GF-D8 (cell line): ENCODE results near the gene HIRA.
"Not testable (repeated sequence)": the region's sequence is repeated elsewhere in the genome, so short reads cannot be mapped to it uniquely, and the experiment has no call there.

ENCODE experiments used
- DNase-seq: peaks from one replicate; lab custom pipeline; 2025; lab: John Stamatoyannopoulos, UW

The HIRA gene

GRCh38 chr22:19440411-19441195 lies 9.1 kb upstream of the HIRA start:
- no peak for DNase-seq

DNA sequence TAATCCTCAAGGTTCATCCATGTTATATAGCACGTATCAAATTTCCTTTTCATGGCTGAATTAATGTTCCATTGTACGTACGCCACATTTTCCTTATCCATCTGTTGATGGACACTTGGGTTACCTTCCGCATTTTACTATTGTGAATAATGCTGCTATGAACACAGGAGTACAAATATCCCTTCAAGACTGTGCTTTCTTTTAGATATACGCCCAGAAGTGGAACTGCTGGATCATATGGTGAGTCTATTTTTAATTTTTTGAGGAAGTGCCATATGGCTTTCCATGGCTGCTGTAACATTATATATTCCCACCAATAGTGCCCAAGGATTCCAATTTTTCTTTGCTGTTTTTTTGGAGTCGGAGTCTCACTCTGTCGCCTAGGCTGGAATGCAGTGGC lies 6.8 kb upstream of the HIRA start:
- DNase-seq: no peak

GRCh38 chr22:19436444-19437161 lies 5.1 kb upstream of the HIRA start:
- not testable (repeated sequence) for DNase-seq

DNA sequence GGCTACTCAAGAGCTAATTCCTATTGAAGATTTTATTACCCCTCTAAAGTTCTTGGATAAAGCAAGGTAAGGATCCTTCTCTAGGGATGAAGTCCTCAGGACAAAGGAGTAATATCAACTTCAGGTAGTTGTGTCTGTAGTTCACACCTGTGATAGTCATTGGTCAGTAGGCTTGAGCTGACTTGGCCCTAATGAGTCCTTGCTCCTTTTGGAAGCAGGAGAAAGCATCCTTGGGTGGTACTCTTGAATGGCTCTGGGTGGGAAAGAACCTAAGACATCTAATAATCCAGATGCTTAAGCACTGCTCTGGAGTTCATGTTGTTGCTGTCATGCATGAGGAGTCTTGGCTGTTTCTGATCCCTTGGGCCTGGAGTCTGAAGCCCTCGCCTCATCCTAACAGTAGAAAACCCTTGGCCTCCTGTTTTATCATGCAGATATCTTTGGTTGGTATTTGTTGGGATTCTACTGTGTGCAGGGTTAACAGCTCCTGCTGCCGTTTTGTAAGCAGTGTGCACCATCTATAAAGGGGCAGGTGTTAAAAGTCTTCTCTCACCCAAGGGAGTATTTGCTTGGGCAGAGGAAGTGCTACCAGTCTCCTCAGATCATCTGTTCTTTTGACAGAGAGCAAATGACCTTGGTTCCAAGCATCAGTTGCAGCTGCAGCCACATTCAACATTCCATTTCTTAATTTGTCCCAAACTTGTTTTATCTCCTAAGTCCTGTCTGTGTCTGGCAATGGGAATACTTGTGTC lies 3.5 kb upstream of the HIRA start:
- DNase-seq: no peak

- no peak for DNase-seq
Observed at GRCh38 chr22:19434401-19434800, 2.9 kb upstream of the HIRA start.

GRCh38 chr22:19432133-19432851 lies 759 bp upstream of the HIRA start, which contains the start of gene MRPL40:
Gene MRPL40, plus strand, starts transcription at chr22:19432545. Its CDS starts 10 bp downstream, at chr22:19432555.
- DNase-seq: peak; percentile 81

GRCh38 chr22:19430890-19431541 lies 517 bp downstream of the HIRA start:
- no peak for DNase-seq

DNA sequence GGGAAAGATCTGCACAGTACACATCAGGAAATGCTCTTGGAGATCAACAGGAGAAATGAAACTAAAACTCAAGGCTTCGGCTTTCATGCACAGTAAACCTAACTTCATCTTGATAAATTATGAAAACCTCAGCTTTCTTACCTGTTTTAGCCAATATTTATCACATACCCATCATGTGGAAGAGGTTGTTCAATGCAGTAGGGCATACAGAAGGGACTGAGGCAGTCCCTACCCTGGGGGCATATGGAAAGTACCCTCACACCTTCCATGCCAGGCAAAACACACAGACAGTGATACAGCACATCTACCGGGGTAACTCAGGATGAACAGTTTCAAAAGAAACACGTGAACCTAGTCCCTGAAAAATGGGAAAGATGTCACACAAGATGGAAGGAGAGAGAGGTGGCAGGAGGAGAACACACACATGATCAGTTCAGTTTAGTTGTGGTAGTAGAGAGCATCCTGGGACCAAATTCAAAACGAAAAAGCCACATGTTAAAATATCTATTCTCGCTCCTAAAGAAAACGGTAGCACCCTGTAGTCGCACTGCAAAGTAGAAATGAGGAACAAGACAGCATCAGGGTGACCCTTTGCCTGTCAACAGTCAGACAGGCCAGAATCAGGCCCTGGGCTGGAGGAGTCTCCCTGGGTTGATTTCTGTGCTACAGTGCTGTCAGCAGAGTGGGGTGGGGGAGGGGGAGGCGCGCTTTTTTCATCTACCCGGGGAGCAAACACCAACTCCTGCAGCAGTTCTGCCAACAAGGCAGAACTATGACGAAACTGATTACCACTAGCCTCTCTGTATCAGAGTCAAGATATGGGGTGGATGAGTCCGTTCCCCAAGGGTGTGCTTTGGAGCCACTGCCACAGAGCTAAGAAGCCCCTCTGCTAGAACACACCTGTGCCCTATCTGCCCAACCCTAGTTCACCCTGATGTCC lies 1.3 kb downstream of the HIRA start:
- DNase-seq: peak; percentile 51

DNA sequence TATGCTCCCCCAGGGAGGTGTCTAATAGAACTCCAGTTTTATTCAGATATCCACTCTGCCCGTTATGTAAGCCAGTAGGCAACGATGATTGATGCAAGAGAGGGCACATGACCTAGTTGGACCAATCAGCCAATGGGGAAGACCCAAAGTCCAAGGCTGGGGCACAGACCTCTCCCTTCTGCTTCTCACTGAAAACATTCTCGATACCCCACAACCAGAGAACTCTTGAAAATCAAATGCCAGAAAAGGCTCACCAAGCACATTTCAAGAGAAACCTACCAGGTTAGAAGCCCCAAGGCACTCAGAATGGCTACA lies 7.4 kb downstream of the HIRA start:
- DNase-seq: no peak

DNA sequence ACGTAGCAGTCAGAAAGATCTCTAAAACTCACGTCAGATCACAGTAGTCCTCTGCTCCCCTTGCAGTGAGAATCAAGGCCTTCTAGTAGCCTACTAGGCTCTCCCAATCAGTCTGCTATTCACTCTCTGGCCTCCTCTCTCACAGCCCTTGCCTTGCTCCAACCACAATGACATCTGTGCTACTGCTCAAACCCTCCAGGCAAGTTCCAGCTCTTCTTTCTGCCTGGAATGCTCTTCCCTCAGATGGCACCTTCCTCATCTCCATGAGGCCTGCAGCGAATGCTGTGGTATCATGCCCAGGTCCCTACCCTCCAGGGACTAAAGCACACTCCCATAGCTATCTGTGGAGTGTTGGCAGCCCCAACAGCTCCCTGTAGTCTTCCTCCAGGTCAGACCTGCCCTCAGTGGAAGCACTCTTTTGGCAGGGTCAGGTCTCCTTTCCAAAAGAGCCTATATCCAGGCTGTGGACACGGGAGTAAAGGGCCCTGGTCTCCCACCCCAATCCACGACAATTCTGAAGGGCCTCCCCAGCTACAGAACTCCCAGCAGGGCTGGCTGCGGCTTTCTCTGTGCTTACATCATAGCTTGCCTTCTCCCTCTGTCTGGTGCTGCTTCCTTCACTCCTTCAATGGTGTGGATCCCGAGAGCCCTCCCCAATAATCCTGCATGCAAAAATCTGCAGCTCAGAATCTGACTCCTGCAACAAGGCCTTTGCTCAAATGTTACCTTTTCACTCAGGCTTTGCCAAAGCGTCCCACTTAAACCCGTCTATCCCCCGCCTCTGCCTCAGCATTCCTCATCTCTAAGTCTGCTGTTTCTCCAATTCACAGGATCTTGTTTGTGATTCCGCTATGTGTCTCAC lies 8.9 kb downstream of the HIRA start:
- DNase-seq: no peak

GRCh38 chr22:19420321-19420720 lies 11.2 kb downstream of the HIRA start:
- DNase-seq: no peak

DNA sequence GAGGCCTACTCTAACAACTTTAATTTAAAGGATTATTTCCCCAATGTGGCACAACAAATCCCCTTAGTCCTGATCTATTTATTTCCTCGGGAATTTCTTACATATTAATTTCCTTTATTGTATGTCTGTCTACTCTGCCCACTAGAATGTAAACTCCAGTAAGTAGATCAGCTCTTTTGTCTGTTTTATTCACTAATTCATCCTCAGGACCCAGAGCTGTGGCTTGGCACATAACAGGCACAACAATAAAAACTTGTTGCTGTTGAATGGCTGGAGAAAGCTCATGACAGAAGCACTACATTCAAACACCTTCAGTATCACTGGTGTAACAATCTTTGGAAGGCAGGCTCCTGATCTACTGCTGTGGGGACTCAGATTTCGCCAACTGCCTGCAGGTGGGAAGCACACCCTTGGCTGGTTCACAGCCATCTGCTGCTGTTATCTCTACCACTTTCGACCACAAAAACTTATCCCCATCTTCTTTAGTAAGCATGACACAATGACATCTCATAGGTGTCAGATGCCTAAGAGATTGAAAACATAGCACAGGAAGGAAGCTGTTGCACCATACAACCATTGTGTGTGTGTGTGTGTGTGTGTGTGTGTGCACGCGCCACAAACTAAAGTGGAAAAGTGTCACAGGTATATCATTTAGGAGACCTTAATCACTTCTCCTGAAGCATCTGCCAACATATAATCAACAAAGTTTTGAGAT lies 11.9 kb downstream of the HIRA start:
- DNase-seq: peak; percentile 94

GRCh38 chr22:19419086-19419463 lies 12.5 kb downstream of the HIRA start:
- DNase-seq: peak; percentile 96

DNA sequence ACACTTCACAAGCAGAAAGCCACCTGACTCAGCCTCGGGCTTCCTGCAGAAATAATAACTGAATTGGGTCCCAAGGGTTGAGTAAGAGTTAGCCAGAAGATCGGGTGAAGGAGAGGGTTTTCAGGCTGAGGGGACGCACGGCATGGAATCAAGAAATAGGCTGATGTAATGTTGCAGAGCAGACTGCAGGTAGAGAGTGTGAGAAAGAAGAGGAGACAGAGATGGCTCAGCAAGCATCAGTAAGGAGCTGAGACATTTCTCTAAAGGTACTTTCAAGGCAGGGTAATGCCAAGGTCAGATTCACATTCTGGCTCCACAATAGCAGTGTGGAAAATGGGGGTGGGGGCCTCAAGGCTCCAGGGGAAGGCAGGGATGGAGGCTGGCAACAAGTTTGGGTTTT lies 18.6 kb downstream of the HIRA start:
- no peak for DNase-seq

- no peak for DNase-seq
Observed at GRCh38 chr22:19412478-19412877, 19.1 kb downstream of the HIRA start.

- DNase-seq: no peak
Observed at GRCh38 chr22:19411690-19412045, 19.9 kb downstream of the HIRA start.

DNA sequence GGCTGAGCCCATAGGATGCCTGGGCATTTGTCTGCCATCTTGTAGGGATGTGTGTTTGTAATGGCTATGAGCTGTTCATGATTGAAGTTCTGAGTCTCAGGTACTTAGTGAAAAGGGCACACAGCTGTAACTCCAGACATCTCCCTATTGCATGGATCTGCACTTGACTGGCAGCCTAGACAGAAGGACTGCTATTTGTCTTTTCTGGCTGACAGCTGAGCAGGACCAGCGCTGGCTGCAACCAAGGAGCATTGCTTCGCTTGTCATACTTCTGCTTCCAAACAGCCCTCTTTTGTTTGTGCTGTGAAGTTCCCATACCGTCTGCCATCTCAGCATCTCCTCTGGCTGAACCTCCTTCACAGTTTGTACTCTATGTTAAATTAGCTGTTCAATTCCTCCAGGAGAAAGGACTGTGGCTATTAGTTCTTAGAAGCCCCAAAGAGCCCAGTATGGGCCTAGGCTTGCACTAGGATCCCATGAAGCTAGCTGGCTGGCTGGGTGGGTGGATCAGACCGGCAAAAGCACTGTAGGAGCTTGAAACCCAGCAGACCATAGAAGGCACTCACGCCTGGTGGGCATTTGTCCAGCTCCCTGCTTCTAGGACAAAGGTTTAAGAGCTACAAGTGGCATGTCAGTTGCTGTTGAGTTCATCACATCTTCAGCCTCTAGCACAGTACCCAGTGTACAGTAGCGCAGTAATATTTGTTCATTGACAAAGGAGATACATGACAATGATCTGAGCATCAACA lies 20.4 kb downstream of the HIRA start:
- DNase-seq: no peak
